Thymus (tissue), 11 donors: Measurements from ENCODE around the gene ATP2C2. TPM values are rescaled to one million over a fixed set of nuclear protein-coding genes. Genes with fewer than 3 reads are reported as not detected.

Experiments used
- DNase-seq, 9 donors: peaks; one replicate each; pipeline ENCODE4 v3.0.0-alpha.2; 2013; ENCODE audit warnings: low spot score in 9 of 9, low read depth in 6 of 9, missing footprints in 1 of 9
- H3K27ac ChIP-seq, 2 donors: one replicate each; pipeline ENCODE4 v1.5.1; 2013; ENCODE audit warnings: control low read depth in 1 of 2, low read depth in 1 of 2, low read length in 1 of 2, mild to moderate bottlenecking in 1 of 2, moderate library complexity in 1 of 2
- H3K27me3 ChIP-seq, 2 donors: one replicate each; pipeline ENCODE4 v1.5.1; 2013; ENCODE audit warnings: low read length in 1 of 2; ENCODE audit not compliant: control insufficient read depth in 2 of 2, insufficient read depth in 1 of 2
- H3K36me3 ChIP-seq, 2 donors: one replicate each; pipeline ENCODE4 v1.5.1; 2013; ENCODE audit warnings: low read length in 1 of 2, mild to moderate bottlenecking in 1 of 2, moderate library complexity in 1 of 2; ENCODE audit not compliant: control insufficient read depth in 2 of 2, insufficient read depth in 2 of 2
- H3K4me1 ChIP-seq, 2 donors: one replicate each; pipeline ENCODE4 v1.5.1; 2013; ENCODE audit warnings: low read length in 2 of 2; ENCODE audit not compliant: control insufficient read depth in 2 of 2, insufficient read depth in 2 of 2
- H3K4me3 ChIP-seq, 2 donors: one replicate each; pipeline ENCODE4 v1.5.1; 2013; ENCODE audit warnings: low read length in 2 of 2, control low read depth in 1 of 2, mild to moderate bottlenecking in 1 of 2
- H3K9me3 ChIP-seq, 2 donors: one replicate each; pipeline ENCODE4 v1.5.1; 2013; ENCODE audit warnings: low read length in 1 of 2, mild to moderate bottlenecking in 1 of 2; ENCODE audit not compliant: control insufficient read depth in 2 of 2, insufficient read depth in 1 of 2
- WGBS: extraction: QIAGEN DNeasy Blood & Tissue Kit; methylation state at CpG from one replicate; pipeline ENCODE4 v1.1.7; 2013; 5-methylcytosine and 5-hydroxymethylcytosine counted together
- polyA plus RNA-seq: library from polyadenylated mRNA; stranded (reverse); fragments of 200-250 nt; gene quantifications from one replicate; pipeline ENCODE4 v1.2.3, GENCODE V29; 2013
- total RNA-seq: library from RNA; stranded (reverse); fragments of 120-200 nt; gene quantifications from one replicate; pipeline ENCODE4 v1.2.4, GENCODE V29; 2013
- donor health status: healthy.

ATP2C2 gene
- total and polyA plus RNA-seq, 2 donors = 0.38 to 0.94 TPM

DNA sequence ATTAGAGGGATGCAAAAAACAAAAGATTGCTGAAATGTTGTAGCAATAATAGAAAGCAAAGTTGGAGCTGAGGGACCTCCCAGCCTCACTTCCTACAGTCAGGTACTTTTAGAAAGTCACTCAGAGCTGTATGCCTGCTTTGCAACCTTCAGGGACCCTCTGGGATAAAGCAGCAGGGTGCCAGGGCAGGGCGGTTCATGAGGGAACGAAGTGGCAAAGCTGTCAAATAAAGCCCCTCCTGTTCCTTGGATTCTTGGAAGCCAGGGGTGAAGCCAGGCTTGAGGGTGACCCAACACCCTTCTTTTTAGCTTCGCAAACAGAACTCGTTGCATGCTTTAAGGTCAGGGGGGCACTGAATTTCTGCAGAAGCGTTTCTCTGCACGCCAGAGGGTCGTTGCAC, 767 bp downstream of the ATP2C2 start:
- 62% methylated on average over 7 of the region's 7 CpGs for WGBS
- H3K4me3 ChIP-seq = no peak overlapping the region
- H3K27me3 ChIP-seq = peaks cover 26 to 57% of the 10 kb centered on the region in 2 donors
- H3K4me1 ChIP-seq = peaks cover 0 to 3% of the 10 kb centered on the region in 2 donors
- H3K36me3 ChIP-seq = no peaks in the 10 kb centered on the region
- H3K9me3 ChIP-seq = no peaks in the 10 kb centered on the region
- H3K27ac ChIP-seq = no peak overlapping the region
- DNase-seq = no peak

DNA sequence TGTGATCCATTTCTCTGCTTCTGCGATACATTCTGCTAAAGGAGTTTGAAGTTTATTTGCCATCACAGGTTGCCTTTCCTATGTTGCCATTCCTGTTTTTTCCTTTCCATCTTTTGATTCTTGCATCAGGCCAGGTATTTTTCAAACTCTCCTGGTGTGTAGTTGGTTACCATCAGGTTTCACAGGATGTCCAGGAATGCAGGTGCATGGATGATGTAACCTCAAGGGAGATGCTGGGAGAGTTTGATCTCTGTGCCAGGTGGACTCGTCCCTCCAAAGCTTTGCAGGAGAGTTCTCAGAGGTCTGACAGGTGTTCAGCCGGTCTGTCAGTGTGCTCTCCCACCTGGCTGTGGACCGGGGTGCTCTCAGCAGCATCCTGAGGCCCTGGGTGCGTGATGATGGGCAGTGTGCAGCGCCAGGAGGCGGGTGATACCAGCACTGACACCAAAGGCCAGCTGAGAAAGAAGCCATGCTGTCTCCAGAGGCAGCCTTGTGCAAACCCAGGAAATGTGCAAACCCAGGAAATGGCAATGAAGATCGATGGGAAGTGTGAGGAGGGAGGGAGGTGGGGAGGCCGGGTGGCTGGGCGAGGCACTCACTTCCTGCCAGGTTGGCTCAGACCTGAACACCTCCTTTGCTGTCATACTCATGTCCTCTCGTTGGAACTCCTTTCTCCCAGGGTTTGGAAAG, 1.7 kb downstream of the ATP2C2 start:
- Histone ChIP-seq H3K9me3 (no peaks in the 10 kb centered on the region), H3K4me3 (no peak overlapping the region), H3K27ac (no peak overlapping the region)

DNA sequence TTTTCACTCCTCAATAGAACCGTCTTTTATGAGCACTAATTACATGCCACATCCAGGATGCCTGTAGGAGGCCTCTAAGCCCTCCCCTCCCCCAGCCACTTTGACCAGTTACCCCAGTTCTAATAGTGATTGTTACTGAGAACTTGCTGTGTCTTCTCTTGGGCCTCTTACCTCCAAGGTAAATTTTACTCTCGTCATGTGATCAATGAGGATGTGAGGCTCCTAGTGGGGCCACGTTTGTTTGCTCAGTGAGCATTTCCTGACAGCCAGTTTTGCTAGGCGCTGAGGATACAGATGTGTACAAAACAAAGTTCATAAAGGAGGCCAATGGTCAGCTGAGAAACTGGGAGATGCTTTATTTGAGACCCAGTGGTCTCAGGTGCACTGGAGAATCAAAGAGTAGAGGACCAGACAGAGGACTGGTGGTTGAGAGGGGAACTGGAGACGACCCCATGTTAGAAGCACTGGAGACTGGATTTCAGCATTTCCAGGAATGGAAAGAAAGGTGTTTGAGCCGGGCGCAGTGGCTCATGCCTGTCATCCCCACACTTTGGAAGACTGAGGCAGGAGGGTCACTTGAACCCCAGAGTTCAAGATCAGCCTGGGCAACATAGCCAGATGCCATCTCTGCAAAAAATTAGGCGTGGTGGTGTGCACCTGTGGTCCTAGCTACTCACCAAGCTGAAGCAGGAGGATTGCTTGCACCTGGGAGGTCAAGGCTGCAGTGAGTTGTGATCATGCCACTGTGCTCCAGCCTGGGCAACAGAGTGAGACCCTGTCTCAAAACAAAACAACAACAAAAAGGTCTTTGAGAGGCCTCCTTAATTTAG, 2.6 kb downstream of the ATP2C2 start:
- Histone ChIP-seq H3K4me1 (peaks cover 0 to 3% of the 10 kb centered on the region in 2 donors), H3K4me3 (no peak overlapping the region), H3K27ac (no peak overlapping the region), H3K27me3 (peaks cover 26 to 58% of the 10 kb centered on the region in 2 donors), H3K36me3 (no peaks in the 10 kb centered on the region), H3K9me3 (no peaks in the 10 kb centered on the region)
- 80% methylated on average over 8 of the region's 8 CpGs for WGBS
- DNase-seq = no peak

More for the DNA sequence above, 1.7 kb downstream of the ATP2C2 start:
- Histone ChIP-seq H3K4me1 (peaks cover 0 to 3% of the 10 kb centered on the region in 2 donors), H3K36me3 (no peaks in the 10 kb centered on the region), H3K27me3 (peaks cover 26 to 57% of the 10 kb centered on the region in 2 donors)
- 59% methylated on average over 11 of the region's 11 CpGs for WGBS
- DNase-seq = no peak

GRCh38 chr16:84371553-84371865, 3.2 kb downstream of the ATP2C2 start:
- Histone ChIP-seq H3K9me3 (no peaks in the 10 kb centered on the region), H3K4me3 (no peak overlapping the region), H3K36me3 (no peaks in the 10 kb centered on the region), H3K4me1 (peaks cover 0 to 3% of the 10 kb centered on the region in 2 donors), H3K27me3 (peaks cover 26 to 57% of the 10 kb centered on the region in 2 donors), H3K27ac (no peak overlapping the region)
- no peak for DNase-seq
- WGBS = 89% methylated on average over 4 of the region's 4 CpGs

DNA sequence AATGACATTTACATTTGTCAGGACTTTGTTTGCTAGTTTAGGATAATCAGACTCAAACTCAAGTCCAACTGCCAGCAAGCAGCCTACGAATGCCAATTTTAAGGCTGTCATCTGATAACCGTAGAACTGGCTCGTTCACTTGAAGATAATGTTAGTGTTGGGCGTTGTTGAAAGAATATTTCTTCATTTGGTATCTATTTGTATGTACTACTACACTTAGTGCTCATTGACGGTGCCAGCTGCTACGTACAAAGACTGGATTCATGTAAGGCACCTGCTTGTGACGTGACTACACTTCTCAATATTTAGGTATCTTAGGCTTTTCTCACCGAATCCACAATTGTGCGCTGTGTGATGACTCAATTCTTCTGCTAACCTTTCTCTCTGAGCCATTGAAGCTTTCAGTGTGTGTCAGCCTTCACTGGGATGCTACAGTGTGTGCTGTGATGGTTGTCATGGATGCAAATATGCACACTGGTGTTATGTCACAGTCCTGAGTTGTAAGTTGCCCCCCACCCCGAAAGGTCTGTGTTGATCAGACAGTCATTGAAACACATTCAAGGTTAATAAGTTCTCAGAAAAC, 5.7 kb downstream of the ATP2C2 start:
- DNase-seq = no peak
- Histone ChIP-seq H3K4me3 (no peak overlapping the region), H3K27me3 (peaks cover 5 to 37% of the 10 kb centered on the region in 2 donors), H3K9me3 (no peaks in the 10 kb centered on the region), H3K36me3 (no peaks in the 10 kb centered on the region), H3K4me1 (no peaks in the 10 kb centered on the region), H3K27ac (no peak overlapping the region)
- 85% methylated on average over 10 of the region's 10 CpGs for WGBS

DNA sequence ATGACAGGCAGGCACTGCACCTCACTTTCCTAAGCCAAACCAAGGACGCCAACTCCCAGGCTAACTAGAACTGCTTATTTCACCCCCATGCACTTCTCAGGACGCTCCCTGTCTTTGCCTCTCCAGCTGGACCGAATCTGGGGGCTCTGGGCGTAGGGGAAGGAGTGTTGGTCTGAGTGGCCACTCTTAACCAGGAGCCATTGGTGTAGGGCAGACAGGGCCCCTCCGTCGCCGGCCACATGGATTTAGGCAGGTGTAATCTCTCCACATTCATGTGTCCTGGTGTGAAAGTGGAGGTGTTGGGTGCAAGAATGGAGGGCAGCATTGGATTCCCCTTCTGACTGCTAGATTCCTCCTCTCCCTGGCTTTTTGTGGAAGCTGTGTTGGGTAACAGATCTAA, 9.8 kb downstream of the ATP2C2 start:
- Histone ChIP-seq H3K4me3 (no peak overlapping the region), H3K36me3 (no peaks in the 10 kb centered on the region), H3K27ac (no peak overlapping the region), H3K4me1 (no peaks in the 10 kb centered on the region), H3K9me3 (peaks cover 0 to 1% of the 10 kb centered on the region in 2 donors), H3K27me3 (peaks cover 0 to 6% of the 10 kb centered on the region in 2 donors)
- WGBS = 94% methylated on average over 7 of the region's 7 CpGs
- no peak for DNase-seq

- no peak for DNase-seq
- H3K27me3 ChIP-seq = peaks cover 0 to 6% of the 10 kb centered on the region in 2 donors
- no peak overlapping the region for H3K27ac ChIP-seq
- H3K36me3 ChIP-seq = no peaks in the 10 kb centered on the region
- H3K9me3 ChIP-seq = peaks cover 0 to 1% of the 10 kb centered on the region in 2 donors
- H3K4me3 ChIP-seq = no peak overlapping the region
- WGBS = 92% methylated on average over 13 of the region's 13 CpGs
- no peaks in the 10 kb centered on the region for H3K4me1 ChIP-seq
Measured at GRCh38 chr16:84378567-84378966, 10.2 kb downstream of the ATP2C2 start.

- Histone ChIP-seq H3K9me3 (peaks cover 1% of the 10 kb centered on the region in 2 donors), H3K36me3 (no peaks in the 10 kb centered on the region), H3K4me3 (no peak overlapping the region), H3K27me3 (peaks cover 0 to 6% of the 10 kb centered on the region in 2 donors), H3K27ac (no peak overlapping the region), H3K4me1 (no peaks in the 10 kb centered on the region)
- no peak for DNase-seq
- 86% methylated on average over 11 of the region's 11 CpGs for WGBS
Measured at GRCh38 chr16:84379008-84379708, 10.8 kb downstream of the ATP2C2 start.
